ENCODE results near the gene TNNT3. TPM values are rescaled to one million over a fixed set of nuclear protein-coding genes. Genes with fewer than 3 reads are reported as not detected.

Gene TNNT3
- total RNA-seq, 2 donors from 2014 or later = not detected

DNA sequence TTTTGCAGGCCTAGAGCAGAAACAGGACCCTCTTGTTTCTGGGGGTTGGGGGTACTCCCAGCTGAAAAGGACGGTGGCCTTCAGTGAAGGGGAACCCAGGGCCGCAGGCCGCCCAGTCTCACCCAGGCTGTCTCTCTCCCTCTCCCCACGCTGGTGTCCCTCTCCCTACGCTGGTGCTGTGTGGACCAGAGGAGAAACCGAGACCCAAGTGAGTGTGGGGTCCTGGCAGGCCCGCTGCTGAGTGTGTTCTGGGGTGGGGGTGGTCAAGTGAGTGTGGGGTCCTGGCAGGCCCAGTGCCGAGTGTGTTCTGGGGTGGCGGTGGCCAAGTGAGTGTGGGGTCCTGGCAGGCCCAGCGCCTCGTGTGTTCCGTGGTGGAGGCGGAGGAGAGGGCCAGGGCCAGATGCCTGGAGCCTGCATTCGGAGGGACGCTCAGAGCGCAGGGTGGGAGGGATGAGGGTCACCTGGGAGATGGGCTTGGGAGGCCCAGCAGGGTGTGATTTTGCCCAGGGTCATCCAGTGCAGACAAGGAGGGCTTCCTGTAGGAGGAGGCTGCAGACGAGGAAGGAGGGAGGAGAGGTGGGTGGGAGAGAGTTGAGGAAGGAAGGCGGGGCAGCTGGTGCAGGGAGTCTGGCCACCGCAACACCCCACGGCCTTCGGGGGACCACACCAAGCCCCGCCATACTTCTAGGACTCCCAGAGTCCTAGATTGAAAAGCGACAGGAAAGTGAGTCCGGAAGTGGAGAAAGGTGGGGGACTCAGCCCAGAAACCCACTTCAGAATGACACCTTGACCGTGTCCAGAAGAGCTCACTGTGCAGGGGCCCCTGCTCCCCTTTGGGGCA is 10.3 kb downstream of the TNNT3 start:
- Histone ChIP-seq H3K4me1 (ENCODE audit: control insufficient read depth, insufficient read depth, low read length) (no peaks in the 10 kb centered on the region), H3K36me3 (ENCODE audit: control insufficient read depth, insufficient read depth, low read length) (no peaks in the 10 kb centered on the region), H3K4me3 (ENCODE audit: low read length) (no peak overlapping the region), H3K27ac (ENCODE audit: low read depth, low read length) (no peak overlapping the region), H3K9me3 (ENCODE audit: control insufficient read depth, low read length) (no peaks in the 10 kb centered on the region), H3K9ac (ENCODE audit: extremely low read depth, low read length, poor library complexity, severe bottlenecking) (no peak overlapping the region), H3K27me3 (ENCODE audit: control insufficient read depth, insufficient read depth, low read length, poor library complexity, severe bottlenecking) (no peaks in the 10 kb centered on the region)
- TF ChIP-seq, protein P1, sequence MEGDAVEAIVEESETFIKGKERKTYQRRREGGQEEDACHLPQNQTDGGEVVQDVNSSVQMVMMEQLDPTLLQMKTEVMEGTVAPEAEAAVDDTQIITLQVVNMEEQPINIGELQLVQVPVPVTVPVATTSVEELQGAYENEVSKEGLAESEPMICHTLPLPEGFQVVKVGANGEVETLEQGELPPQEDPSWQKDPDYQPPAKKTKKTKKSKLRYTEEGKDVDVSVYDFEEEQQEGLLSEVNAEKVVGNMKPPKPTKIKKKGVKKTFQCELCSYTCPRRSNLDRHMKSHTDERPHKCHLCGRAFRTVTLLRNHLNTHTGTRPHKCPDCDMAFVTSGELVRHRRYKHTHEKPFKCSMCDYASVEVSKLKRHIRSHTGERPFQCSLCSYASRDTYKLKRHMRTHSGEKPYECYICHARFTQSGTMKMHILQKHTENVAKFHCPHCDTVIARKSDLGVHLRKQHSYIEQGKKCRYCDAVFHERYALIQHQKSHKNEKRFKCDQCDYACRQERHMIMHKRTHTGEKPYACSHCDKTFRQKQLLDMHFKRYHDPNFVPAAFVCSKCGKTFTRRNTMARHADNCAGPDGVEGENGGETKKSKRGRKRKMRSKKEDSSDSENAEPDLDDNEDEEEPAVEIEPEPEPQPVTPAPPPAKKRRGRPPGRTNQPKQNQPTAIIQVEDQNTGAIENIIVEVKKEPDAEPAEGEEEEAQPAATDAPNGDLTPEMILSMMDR (conservative IDR thresholded peaks at IDR 0.05) = no peak
- 88 to 91% methylated on average over 15 to 24 of the region's 25 CpGs for WGBS, 2 experiments (ENCODE audit: insufficient coverage in 1 of 2, insufficient read length in 1 of 2)
- Mint-ChIP-seq H3K36me3 (ENCODE audit: low read depth) (no peaks in the 10 kb centered on the region), H3K4me1 (no peaks in the 10 kb centered on the region), H3K27ac (no peak overlapping the region), H3K9me3 (no peaks in the 10 kb centered on the region), H3K4me3 (no peak overlapping the region), H3K27me3 (ENCODE audit: insufficient read depth) (peaks cover 5% of the 10 kb centered on the region)
- DNase-seq = no peak

GRCh38 chr11:1930462-1930830 is 10.9 kb downstream of the TNNT3 start:
- Histone ChIP-seq H3K4me3 (ENCODE audit: low read length) (no peak overlapping the region), H3K27me3 (ENCODE audit: control insufficient read depth, insufficient read depth, low read length, poor library complexity, severe bottlenecking) (no peaks in the 10 kb centered on the region), H3K27ac (ENCODE audit: low read depth, low read length) (no peak overlapping the region), H3K36me3 (ENCODE audit: control insufficient read depth, insufficient read depth, low read length) (no peaks in the 10 kb centered on the region), H3K9ac (ENCODE audit: extremely low read depth, low read length, poor library complexity, severe bottlenecking) (no peak overlapping the region), H3K4me1 (ENCODE audit: control insufficient read depth, insufficient read depth, low read length) (no peaks in the 10 kb centered on the region), H3K9me3 (ENCODE audit: control insufficient read depth, low read length) (no peaks in the 10 kb centered on the region)
- no peak for DNase-seq
- H3K4me1 Mint-ChIP-seq = no peaks in the 10 kb centered on the region
- WGBS, 2 experiments (ENCODE audit: insufficient coverage in 1 of 2, insufficient read length in 1 of 2) = 90 to 96% methylated on average over 9 of the region's 9 CpGs
- no peaks in the 10 kb centered on the region for H3K9me3 Mint-ChIP-seq
- no peak overlapping the region for H3K27ac Mint-ChIP-seq
- H3K27me3 Mint-ChIP-seq (ENCODE audit: insufficient read depth) = peaks cover 5% of the 10 kb centered on the region
- no peak overlapping the region for H3K4me3 Mint-ChIP-seq
- no peaks in the 10 kb centered on the region for H3K36me3 Mint-ChIP-seq (ENCODE audit: low read depth)
- TF ChIP-seq, protein P1 (conservative IDR thresholded peaks at IDR 0.05) = no peak

DNA sequence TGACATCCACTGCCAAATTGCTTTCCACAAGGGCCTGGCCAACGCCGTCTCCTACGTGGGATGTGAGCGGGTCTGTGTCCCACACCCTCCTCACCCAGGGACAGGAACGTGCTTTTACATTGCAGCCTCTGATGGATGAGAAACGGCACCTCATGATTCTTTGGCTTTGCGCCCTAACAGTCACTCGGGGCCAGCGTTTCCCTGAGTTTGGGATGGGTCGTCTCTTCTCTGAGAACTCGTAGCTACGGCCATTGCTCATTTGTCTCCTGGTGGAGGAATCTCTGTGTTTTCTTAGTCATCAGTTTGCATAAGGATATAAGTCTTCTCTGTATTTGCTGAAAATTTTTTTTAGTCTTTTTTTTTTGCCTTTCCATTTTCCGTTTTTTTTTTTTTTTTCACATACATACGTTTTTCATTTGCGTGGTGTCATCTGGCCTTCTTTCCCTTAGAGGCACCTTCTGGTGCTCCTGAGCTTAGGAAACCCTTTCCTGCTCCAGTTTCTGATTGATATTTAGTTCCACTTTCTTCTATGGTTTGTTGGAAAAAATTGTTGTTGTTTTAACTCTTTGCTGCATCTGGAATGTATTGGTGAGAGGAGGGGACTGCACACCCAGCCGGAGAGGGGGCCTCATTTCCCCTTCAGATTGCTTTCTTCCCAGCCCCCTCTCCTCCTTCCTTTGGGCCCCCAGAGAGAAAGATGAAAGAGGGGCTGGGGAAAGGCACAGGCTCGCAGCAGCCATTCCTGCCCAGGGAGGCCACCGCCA is 12.0 kb downstream of the TNNT3 start:
- no peak overlapping the region for H3K27ac ChIP-seq (ENCODE audit: low read depth, low read length)
- TF ChIP-seq, protein P1 (conservative IDR thresholded peaks at IDR 0.05) = no peak
- H3K4me1 ChIP-seq (ENCODE audit: control insufficient read depth, insufficient read depth, low read length) = no peaks in the 10 kb centered on the region
- Mint-ChIP-seq H3K4me3 (no peak overlapping the region), H3K9me3 (no peaks in the 10 kb centered on the region), H3K27me3 (ENCODE audit: insufficient read depth) (peaks cover 5% of the 10 kb centered on the region), H3K27ac (no peak overlapping the region), H3K36me3 (ENCODE audit: low read depth) (no peaks in the 10 kb centered on the region), H3K4me1 (no peaks in the 10 kb centered on the region)
- DNase-seq = no peak
- no peak overlapping the region for H3K4me3 ChIP-seq (ENCODE audit: low read length)
- 90% methylated on average over 6 to 17 of the region's 18 CpGs for WGBS, 2 experiments (ENCODE audit: insufficient coverage in 1 of 2, insufficient read length in 1 of 2)
- H3K9ac ChIP-seq (ENCODE audit: extremely low read depth, low read length, poor library complexity, severe bottlenecking) = no peak overlapping the region
- H3K9me3 ChIP-seq (ENCODE audit: control insufficient read depth, low read length) = no peaks in the 10 kb centered on the region
- H3K36me3 ChIP-seq (ENCODE audit: control insufficient read depth, insufficient read depth, low read length) = no peaks in the 10 kb centered on the region
- H3K27me3 ChIP-seq (ENCODE audit: control insufficient read depth, insufficient read depth, low read length, poor library complexity, severe bottlenecking) = no peaks in the 10 kb centered on the region

Measured in endodermal cell (in vitro differentiated cells).